ENCODE measurements around the gene DAZAP1.

The DAZAP1 gene

GRCh38 chr19:1460033-1460995, 52.9 kb downstream of the DAZAP1 start:
- no peak for ATAC-seq
- TF ChIP-seq ISL1 (CRISPR knock-in tag; IDR thresholded peaks at IDR 0.05) (no peak), BACH2 (CRISPR knock-in tag; IDR thresholded peaks at IDR 0.05; ENCODE audit: borderline replicate concordance) (no peak), TCF4 (CRISPR knock-in tag; IDR thresholded peaks at IDR 0.05; ENCODE audit: borderline replicate concordance) (no peak), ZFP30 (CRISPR knock-in tag; IDR thresholded peaks at IDR 0.05) (no peak), OSR1 (CRISPR knock-in tag; IDR thresholded peaks at IDR 0.05) (no peak), ZNF8 (CRISPR knock-in tag; IDR thresholded peaks at IDR 0.05) (no peak), ZNF70 (CRISPR knock-in tag; IDR thresholded peaks at IDR 0.05) (no peak), SNAI2 (CRISPR knock-in tag; IDR thresholded peaks at IDR 0.05) (no peak), ARNTL (CRISPR knock-in tag; IDR thresholded peaks at IDR 0.05; ENCODE audit: borderline replicate concordance, low read depth) (no peak), ESRRG (CRISPR knock-in tag; IDR thresholded peaks at IDR 0.05) (no peak), RARB (CRISPR knock-in tag; IDR thresholded peaks at IDR 0.05) (no peak), TOX (CRISPR knock-in tag; IDR thresholded peaks at IDR 0.05; ENCODE audit: borderline replicate concordance) (no peak), ZNF565 (CRISPR knock-in tag; conservative IDR thresholded peaks at IDR 0.05; ENCODE audit: low read depth) (no peak), CSDC2 (CRISPR knock-in tag; IDR thresholded peaks at IDR 0.05) (no peak)

GRCh38 chr19:1461862-1462261, 54.5 kb downstream of the DAZAP1 start:
- ATAC-seq, result no peak
- TF ChIP-seq ZC3H10 (CRISPR knock-in tag; IDR thresholded peaks at IDR 0.05), result no peak
- TF ChIP-seq ARNTL (CRISPR knock-in tag; IDR thresholded peaks at IDR 0.05; ENCODE audit: borderline replicate concordance, low read depth), result no peak
- TF ChIP-seq CSDC2 (CRISPR knock-in tag; IDR thresholded peaks at IDR 0.05), result no peak
- no peak for TF ChIP-seq CSRNP3 (CRISPR knock-in tag; IDR thresholded peaks at IDR 0.05)
- no peak for TF ChIP-seq ZFP30 (CRISPR knock-in tag; IDR thresholded peaks at IDR 0.05)
- TF ChIP-seq SNAI2 (CRISPR knock-in tag; IDR thresholded peaks at IDR 0.05), result no peak

GRCh38 chr19:1465191-1466016, 58.0 kb downstream of the DAZAP1 start:
- no peak for ATAC-seq
- no peak for TF ChIP-seq TSHZ2 (CRISPR knock-in tag; IDR thresholded peaks at IDR 0.05)
- no peak for TF ChIP-seq ZNF70 (CRISPR knock-in tag; IDR thresholded peaks at IDR 0.05)
- TF ChIP-seq CSDC2 (CRISPR knock-in tag; IDR thresholded peaks at IDR 0.05), result no peak
- no peak for TF ChIP-seq RARB (CRISPR knock-in tag; IDR thresholded peaks at IDR 0.05)
- TF ChIP-seq PATZ1 (CRISPR knock-in tag; IDR thresholded peaks at IDR 0.05; ENCODE audit: borderline replicate concordance), result no peak
- TF ChIP-seq PPARA (CRISPR knock-in tag; IDR thresholded peaks at IDR 0.05; ENCODE audit: borderline replicate concordance), result no peak
- TF ChIP-seq TCF4 (CRISPR knock-in tag; IDR thresholded peaks at IDR 0.05; ENCODE audit: borderline replicate concordance), result no peak
- no peak for TF ChIP-seq ZNF8 (CRISPR knock-in tag; IDR thresholded peaks at IDR 0.05)
- no peak for TF ChIP-seq GLIS3 (CRISPR knock-in tag; IDR thresholded peaks at IDR 0.05)
- no peak for TF ChIP-seq ESRRG (CRISPR knock-in tag; IDR thresholded peaks at IDR 0.05)

- TF ChIP-seq ISL1 (CRISPR knock-in tag; IDR thresholded peaks at IDR 0.05) (no peak), OSR1 (CRISPR knock-in tag; IDR thresholded peaks at IDR 0.05) (no peak), SNAI2 (CRISPR knock-in tag; IDR thresholded peaks at IDR 0.05) (no peak), ZFP3 (CRISPR knock-in tag; IDR thresholded peaks at IDR 0.05) (no peak), TCF4 (CRISPR knock-in tag; IDR thresholded peaks at IDR 0.05; ENCODE audit: borderline replicate concordance) (no peak), POU6F1 (CRISPR knock-in tag; IDR thresholded peaks at IDR 0.05; ENCODE audit: borderline replicate concordance, low read depth) (no peak), GLIS3 (CRISPR knock-in tag; IDR thresholded peaks at IDR 0.05) (no peak), CSRNP3 (CRISPR knock-in tag; IDR thresholded peaks at IDR 0.05) (no peak), ZNF565 (CRISPR knock-in tag; conservative IDR thresholded peaks at IDR 0.05; ENCODE audit: low read depth) (no peak), RARB (CRISPR knock-in tag; IDR thresholded peaks at IDR 0.05) (no peak), BACH2 (CRISPR knock-in tag; IDR thresholded peaks at IDR 0.05; ENCODE audit: borderline replicate concordance) (no peak)
- ATAC-seq, result no peak
These were observed 58.7 kb downstream of the DAZAP1 start for GRCh38 chr19:1466018-1466460.
